ENCODE data around the gene LAMA5.

LAMA5 gene, protein sequence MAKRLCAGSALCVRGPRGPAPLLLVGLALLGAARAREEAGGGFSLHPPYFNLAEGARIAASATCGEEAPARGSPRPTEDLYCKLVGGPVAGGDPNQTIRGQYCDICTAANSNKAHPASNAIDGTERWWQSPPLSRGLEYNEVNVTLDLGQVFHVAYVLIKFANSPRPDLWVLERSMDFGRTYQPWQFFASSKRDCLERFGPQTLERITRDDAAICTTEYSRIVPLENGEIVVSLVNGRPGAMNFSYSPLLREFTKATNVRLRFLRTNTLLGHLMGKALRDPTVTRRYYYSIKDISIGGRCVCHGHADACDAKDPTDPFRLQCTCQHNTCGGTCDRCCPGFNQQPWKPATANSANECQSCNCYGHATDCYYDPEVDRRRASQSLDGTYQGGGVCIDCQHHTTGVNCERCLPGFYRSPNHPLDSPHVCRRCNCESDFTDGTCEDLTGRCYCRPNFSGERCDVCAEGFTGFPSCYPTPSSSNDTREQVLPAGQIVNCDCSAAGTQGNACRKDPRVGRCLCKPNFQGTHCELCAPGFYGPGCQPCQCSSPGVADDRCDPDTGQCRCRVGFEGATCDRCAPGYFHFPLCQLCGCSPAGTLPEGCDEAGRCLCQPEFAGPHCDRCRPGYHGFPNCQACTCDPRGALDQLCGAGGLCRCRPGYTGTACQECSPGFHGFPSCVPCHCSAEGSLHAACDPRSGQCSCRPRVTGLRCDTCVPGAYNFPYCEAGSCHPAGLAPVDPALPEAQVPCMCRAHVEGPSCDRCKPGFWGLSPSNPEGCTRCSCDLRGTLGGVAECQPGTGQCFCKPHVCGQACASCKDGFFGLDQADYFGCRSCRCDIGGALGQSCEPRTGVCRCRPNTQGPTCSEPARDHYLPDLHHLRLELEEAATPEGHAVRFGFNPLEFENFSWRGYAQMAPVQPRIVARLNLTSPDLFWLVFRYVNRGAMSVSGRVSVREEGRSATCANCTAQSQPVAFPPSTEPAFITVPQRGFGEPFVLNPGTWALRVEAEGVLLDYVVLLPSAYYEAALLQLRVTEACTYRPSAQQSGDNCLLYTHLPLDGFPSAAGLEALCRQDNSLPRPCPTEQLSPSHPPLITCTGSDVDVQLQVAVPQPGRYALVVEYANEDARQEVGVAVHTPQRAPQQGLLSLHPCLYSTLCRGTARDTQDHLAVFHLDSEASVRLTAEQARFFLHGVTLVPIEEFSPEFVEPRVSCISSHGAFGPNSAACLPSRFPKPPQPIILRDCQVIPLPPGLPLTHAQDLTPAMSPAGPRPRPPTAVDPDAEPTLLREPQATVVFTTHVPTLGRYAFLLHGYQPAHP (N-terminal part only)

GRCh38 chr20:62367136-62367632 is at the start of gene LAMA5:
TSS of gene LAMA5 (minus strand) at chr20:62367312. CDS start at chr20:62367245, 67 bp downstream.
- no peak for DNase-seq (ENCODE audit: low read depth)
- peak within 1 kb of the TSS; percentile 64 for H3K4me3 ChIP-seq (ENCODE audit: low read depth, low read length)

- no peak for DNase-seq (ENCODE audit: low read depth)
- no peak overlapping the region for H3K4me3 ChIP-seq (ENCODE audit: low read depth, low read length)
Observed at GRCh38 chr20:62415354-62416111, 48.4 kb upstream of the LAMA5 start.

GRCh38 chr20:62413896-62414481 is 46.9 kb upstream of the LAMA5 start:
- no peak for DNase-seq (ENCODE audit: low read depth)
- no peak overlapping the region for H3K4me3 ChIP-seq (ENCODE audit: low read depth, low read length)

GRCh38 chr20:62413025-62413570 is 46.0 kb upstream of the LAMA5 start:
- H3K4me3 ChIP-seq (ENCODE audit: low read depth, low read length): no peak overlapping the region
- DNase-seq (ENCODE audit: low read depth): no peak

DNA sequence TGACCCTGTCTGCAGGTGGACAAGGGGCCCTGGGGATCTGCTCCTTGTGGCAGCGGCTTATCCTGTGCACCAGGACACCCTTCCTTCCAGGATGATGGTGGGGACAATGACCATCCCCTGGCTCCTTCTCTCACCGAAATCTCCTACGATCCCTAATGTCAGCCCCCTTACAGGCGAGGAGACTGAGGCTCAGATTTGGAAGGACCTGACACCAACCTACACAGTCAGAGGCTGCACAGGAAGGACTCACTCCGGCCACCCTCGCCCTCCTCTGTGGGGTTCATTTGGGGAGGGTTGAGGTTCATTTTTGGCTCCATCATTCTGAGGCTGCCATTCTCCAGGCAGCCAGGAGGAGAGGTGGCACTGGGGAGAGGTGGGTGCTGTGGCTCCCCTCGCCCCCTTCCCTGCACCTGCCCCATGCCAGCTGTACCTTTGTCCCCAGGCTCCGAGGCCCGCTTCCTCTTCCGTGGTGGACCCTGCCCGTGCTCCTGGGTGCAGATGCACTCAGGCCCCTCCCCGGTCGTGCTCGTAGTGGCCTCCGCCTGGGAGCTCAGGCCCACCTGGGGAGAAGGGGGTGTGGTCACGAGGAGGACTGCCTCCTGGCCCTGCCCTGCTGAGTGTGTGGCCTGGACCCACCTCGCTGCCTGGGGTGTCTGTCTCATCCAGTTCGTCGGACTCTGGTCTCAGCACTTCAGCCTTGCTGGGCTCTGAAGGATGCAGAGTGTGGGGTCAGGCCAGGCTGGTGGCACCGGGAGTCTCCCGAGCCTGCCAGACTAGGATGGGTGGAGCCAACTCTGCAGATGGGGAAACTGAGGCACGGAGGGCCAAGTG is 45.3 kb upstream of the LAMA5 start:
- no peak overlapping the region for H3K4me3 ChIP-seq (ENCODE audit: low read depth, low read length)
- DNase-seq (ENCODE audit: low read depth): no peak

- no peak for DNase-seq (ENCODE audit: low read depth)
- no peak overlapping the region for H3K4me3 ChIP-seq (ENCODE audit: low read depth, low read length)
Observed at GRCh38 chr20:62411479-62412193, 44.5 kb upstream of the LAMA5 start.

GRCh38 chr20:62410746-62411478 is 43.8 kb upstream of the LAMA5 start:
- DNase-seq (ENCODE audit: low read depth): no peak
- no peak overlapping the region for H3K4me3 ChIP-seq (ENCODE audit: low read depth, low read length)

DNA sequence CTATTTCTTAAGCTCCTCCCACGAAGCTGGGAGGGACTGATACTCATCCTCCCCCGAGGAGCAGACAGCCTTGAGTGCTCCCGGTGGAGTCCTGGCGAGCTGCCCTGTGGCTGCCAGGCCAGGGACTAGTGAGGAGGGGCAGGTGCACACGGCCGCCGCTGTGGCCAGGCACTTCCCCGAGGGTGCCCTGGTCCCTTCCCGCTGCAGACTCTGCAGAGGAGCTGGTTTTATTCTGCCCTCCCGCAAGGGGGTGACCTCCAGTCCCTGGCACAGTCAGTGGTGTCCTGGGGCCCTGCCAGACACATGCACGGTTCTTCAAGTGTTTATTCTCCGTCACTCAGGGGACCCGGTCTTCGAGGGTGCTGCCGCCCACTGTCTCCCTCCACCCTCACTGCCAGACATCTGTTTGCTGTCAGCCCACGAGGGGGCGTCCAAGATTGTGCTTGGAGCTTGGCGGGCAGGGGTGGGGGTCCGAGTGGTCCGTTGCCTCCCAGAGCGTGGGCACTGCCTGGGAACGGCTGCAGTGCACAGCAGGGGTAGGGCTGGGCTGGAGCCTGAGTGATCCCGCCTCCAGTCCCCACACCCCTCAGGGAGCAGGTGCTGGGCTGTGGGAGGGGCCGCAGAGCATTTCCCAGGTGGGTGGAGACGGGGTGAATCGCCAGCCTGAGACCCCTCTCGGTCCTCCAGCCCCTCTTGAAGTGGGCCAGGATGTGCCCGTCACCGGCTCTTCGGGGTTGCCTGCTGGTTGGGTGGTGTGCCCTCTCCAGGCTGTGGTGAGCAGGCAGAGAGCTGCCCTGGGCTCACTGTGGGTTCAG is 43.0 kb upstream of the LAMA5 start:
- no peak overlapping the region for H3K4me3 ChIP-seq (ENCODE audit: low read depth, low read length)
- no peak for DNase-seq (ENCODE audit: low read depth)

- no peak for DNase-seq (ENCODE audit: low read depth)
- H3K4me3 ChIP-seq (ENCODE audit: low read depth, low read length): no peak overlapping the region
Observed at GRCh38 chr20:62409086-62409853, 42.2 kb upstream of the LAMA5 start.

DNA sequence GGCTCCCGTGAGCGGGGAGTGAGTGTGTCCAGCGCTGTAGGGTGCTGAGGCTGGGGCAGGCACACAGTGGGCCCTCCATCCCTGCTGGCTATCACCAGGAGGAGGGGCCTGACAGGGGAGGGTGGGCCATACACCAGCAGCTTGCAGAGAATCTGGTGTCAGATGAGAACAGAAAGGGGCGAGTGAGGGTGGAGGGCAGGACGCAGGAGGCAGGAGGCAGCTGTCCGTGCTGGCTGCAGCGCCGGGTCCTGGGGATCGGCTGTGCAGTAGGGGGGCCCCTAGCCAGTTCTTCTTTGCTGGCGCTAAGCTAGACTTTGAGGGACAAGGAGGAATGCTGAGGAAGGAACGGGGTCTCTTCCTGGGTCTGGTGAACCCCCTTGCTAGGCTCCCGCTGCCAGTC is 41.5 kb upstream of the LAMA5 start:
- DNase-seq (ENCODE audit: low read depth): no peak
- no peak overlapping the region for H3K4me3 ChIP-seq (ENCODE audit: low read depth, low read length)

GRCh38 chr20:62408055-62408454 is 40.9 kb upstream of the LAMA5 start:
- H3K4me3 ChIP-seq (ENCODE audit: low read depth, low read length): no peak overlapping the region
- DNase-seq (ENCODE audit: low read depth): no peak

DNA sequence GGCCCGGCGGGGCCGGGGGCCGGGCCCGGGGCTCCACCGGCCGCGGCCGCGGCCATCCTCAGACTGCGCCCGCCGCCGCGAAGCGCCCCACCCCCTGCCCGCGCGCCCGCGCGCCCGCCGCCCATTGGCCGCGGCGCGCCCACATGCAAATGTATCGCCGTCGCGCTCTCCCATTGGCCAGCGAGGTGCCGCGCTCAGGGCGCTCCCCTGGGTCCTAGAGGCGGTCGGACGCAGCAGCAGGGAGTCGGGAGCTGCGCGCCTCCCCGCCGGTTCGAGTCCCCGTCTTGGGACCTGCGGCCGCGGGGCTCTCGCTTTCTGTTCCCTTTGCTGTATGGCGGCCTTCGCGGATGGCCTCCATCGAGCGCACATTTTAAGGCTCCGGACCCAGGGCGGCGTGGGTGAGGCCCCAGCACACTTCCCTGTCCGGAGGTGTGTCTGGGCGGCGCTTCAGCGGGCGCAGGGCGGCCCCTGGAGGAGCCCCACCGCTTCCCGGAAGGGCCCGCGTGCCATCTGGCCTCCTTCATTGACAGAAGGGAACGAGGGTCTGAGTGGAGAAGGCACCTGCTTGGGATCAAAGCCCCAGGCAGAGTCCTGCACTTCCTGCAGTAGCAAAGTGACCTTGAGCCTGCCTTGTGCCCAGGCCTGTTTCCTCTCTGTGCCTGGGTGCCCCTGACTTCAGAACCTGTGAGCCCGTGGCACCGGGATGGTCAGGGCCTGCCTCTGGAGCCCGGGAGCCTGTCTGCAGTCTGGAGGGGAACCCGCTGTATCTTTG is 40.3 kb upstream of the LAMA5 start, which contains the start of gene CABLES2:
TSS of gene CABLES2 (minus strand) at position 65 of the 772 bp plus-strand sequence. CDS start at position 56, 9 bp downstream.
- peak within 1 kb of the TSS; percentile 73 for H3K4me3 ChIP-seq (ENCODE audit: low read depth, low read length)
- peak; percentile 79 for DNase-seq (ENCODE audit: low read depth)

DNA sequence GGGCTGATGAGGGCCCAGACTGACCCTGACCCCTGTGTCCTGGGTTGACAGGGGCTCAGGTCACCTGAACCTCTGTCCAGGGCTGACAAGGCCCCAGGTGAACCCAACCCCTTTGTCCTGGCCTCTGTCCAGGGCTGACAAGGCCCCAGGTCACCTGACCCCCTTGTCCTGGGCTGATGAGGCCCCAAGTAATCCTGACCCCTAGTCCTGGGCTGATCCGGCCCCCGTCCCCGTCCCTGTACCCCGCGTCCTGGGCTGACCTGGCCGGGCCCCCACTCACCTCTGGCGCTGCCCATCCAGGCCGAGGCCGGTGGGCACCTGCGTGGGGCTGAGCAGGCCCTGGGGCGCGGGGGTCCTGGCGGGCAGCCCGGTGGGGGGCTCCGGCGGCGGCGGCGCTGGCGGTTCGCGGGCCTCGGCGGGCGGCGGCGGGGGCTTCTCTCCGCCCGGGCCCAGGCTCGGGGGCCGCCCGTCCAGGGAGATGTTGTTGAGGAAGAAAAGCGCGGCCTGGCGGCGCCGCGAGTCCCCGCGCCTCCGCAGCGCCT is 39.6 kb upstream of the LAMA5 start:
- peak overlapping the region; percentile 73 for H3K4me3 ChIP-seq (ENCODE audit: low read depth, low read length)
- DNase-seq (ENCODE audit: low read depth): no peak
